ENCODE data around the gene CCDC32.

The CCDC32 gene

DNA sequence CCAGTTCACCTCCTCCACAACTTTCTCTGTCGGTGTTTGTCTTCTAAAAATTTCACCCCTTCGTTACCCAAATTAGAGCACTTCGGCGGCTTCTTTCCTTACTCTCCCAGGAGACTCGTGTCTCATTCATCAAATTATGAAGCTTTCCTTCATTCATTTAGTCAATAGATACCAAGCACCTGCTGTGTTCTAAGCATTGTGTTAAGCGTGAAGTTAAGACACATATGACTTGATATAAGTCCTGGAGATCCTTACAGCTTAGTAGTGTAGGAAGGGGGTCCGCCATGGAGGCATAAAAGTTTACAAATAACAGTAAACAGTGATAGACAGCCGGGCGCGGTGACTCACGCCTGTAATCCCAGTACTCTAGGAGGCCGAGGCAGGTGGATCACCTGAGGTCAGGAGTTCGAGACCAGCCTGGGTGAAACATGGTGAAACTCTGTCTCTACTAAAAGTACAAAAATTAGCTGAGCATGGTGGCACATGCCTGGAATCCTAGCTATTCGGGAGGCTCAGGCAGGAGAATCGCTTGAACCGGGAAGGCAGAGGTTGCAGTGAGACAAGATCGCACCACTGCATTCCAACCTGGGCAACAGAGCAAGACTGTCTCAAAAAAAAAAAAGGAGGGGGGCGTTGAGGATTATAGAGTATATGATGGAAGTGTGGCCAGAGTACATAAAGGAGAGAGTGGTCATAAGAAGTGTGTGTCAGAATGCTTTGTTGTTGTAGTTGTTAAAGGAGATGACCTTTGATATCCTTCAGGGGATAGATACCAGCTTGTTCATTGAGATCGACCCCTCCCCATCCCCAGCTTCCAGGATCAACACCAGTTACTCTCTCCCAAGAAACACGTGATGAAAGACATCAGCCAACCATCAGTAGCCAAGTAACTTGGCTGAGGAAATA lies 744 bp upstream of the CCDC32 start:
- DNase-seq: no peak

DNA sequence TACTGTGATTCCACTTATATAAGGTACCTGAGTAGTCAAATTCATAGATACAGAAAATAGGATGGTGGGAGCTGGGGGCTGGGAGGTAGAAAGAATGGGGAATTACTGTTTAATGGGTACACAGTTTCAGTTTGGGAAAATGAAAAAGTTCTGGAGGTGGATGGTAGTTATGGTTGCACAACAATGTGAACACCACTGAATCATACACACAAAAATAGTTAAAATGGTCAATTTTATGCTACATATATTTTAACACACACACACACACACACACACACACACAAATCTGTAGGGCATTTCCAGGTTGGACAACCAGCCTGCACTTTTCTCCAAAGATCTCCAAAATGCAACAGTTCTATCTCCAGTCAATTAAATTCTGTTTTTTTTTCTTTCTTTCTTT lies 1.4 kb downstream of the CCDC32 start:
- no peak for DNase-seq

DNA sequence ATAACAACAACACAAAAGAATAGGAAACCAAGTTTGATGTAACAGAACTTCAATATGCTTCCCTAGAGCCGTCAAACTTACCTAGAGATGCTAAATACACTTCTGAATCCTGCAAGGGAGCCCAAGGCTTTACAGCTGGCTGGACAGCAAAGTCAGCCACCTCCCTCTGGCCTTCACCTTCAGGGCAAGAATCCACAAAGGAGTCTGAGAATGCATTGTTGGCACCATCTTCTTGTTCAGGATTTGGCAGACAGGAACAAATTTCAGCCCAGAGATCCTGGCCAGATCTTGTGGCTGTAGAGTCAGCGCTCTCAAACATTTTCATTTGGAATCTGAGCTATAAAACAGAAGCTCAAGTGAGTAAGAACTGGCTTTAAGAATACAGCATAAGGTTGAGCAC lies 2.2 kb downstream of the CCDC32 start:
- DNase-seq: no peak

DNA sequence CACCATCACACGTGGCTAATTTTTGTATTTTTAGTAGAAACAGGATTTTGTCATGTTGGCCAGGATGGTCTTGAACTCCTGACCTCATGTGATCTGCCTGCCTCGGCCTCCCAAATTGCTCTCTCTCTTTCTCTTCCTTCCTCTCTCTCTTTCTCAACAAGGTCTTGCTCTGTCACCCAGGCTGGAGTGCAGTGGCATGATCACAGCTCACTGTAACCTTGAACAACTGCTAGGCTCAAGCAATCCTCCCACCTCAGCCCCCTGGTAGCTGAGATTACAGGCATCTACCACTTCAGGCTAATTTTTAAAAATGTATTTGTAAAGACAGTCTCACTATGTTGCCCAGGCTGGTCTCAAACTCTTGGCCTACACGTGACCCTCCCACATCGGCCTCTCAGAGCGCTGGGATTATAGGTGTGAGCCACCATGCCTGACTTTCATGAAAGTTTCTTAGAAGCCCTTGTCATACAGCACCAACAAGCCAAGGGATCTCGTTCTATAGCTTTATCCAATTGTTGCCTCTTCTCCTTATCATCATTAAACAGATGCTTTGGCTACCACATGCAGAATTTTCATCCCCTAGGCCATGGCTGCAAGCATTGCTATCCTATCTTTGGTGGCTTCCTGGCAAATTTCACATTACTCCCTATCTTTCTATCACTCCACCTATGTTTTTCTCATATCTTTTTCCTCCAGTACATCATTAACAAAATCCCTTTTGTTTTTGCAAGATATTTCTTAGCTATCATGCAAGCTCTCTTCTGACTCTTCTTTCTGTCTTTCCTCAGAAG lies 5.7 kb downstream of the CCDC32 start:
- peak; percentile 97 for DNase-seq

DNA sequence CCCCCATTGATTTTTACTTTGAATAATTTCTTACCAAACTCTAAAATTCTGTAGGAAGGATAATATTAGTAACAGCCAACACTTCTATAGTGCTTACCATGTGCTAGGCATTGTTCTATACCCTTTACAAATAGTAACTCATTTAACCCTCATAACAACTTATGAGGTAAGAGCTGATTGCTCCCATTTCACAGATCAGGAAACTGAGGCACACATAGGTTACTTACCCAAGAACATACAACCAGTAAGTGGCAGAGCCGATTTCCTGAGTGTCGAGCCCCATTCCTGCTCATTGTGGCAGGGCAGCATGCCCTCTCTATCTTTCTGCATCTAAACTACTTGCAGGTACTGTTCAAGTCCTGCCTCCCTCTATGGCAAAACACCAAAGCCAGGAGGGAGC lies 9.0 kb downstream of the CCDC32 start:
- DNase-seq: no peak

DNA sequence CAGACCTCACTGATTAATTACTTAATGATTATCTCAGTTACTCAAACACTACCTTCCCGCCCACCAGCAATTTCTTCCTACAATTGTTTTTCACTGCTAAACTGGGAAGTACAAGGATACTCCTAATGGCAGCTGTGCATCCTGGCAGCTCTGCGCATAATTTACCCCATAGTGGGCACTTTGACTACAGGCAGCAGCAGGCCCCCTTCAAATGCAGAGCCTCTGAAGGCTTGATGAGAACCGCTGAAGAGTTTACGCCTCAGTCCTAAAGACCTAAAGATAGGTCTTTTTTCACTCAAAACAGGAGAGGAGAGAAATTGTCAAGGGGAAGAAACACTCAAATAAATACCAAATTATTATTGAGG lies 10.7 kb downstream of the CCDC32 start:
- DNase-seq: no peak

DNA sequence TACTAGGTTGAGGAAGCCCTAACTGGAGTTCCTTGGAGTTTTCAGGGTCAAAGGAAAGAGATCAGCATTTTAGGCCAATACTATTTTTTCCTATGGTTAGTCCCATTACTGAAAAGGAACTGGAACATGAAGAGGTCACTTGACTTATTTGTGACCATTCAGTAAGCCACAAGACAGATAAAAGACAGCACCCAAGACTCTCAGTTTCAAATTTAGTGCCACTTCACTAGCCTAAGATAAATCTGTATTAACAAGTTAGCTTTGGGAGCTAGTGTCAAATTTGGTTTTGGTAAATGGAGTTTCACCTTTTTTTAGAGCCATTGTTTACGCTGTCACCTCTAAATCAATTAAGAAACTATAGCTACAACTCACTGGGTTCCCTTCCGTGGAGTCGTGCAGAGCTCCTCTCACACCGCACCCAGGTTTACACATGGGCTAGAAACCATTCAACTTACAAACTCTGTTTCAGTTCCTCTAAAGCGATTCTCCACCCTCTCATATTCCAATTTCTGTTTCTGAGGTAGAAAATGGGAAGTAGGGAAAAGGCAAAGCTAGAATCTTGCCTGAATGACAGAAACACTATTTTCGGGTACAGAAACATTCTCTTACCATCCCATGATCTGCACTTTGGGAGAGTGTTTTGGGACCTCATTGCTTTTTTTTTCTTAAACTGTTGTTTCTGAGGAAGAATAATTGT lies 14.4 kb downstream of the CCDC32 start:
- no peak for DNase-seq

DNA sequence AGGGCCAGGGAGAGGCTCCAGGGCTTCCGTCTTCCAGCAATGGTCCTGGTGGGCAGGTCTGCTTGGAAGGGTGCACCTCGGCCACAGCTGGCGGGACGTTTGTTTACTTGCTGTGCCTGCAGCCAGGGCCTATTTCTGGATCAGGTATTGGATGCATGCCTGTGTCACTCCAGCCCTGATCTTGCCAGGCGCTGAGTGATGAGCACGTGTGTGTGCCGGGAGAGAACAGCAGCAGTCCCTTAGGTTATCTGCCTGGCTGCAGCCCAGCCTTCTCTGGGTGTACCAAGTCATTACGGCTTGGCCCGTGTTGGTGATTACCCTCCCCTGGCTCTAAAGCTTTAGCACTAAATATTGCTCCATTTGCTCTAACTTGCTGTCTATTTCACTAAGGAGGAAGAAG lies 14.9 kb downstream of the CCDC32 start:
- no peak for DNase-seq

DNA sequence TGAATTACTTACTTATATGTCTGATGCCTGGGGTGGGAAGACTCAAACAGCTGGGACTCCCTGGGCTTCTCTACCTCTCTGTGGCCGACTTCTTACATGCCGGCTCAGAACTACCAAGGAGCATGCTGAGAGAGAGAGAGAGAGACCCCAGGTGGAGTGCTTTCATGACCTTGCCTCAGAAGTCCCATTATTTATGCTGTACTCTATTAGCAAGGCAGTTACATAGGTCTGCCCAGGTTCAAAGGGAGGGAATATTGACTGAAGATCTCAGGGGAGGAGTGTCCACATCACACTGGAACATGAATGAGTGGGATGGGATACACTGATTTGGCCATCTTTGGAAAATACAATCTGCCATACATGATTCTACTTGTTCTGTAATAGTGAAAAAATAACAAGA lies 16.2 kb downstream of the CCDC32 start:
- no peak for DNase-seq

DNA sequence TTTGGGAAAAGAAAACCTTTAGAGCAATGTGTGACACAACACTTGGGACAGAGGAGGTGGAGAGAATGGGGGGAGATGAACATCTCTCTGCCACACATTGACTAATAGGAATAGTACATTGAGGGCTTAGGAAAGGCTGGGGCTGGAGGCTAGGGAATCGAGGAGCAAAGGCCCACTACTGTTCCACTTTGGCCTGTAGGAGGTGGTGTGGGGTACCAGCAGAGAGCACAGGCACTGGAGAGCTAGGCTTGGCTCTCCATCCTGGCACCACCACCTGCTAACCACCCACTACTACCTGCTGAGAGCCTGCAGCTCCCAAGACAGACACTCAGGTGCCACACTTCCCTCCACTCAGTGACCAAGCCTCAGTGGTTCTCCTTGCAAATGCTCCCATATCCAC lies 19.4 kb downstream of the CCDC32 start:
- DNase-seq: no peak

DNA sequence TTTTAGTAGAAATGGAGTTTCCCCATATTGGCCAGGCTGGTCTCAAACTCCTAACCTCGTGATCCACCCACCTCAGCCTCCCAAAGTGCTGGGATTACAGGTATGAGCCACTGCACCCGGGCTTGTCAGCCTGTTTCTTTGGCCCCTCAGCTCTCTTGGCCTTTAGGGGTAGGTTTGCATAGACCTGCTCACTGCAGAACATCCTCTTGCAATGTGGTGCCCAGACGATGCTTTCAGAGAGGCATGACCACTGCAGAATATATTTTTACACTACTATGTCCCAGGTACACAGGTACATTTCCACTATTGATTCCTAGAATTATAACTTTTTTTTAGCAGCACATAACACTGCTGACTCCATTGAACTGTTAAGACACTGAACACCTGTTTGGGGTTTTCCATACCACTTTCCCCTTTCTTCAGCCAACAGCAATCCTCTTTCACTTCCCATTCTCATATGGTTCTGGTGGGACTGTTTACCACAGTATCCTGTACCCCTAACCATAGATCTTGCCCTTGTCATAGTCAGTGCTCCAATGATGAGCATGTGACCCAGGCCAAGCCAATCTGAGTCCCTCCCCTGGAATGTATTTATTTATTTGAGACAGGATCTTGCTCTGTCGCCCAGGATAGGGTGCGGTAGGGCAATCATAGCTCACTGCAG lies 21.1 kb downstream of the CCDC32 start:
- DNase-seq: no peak

DNA sequence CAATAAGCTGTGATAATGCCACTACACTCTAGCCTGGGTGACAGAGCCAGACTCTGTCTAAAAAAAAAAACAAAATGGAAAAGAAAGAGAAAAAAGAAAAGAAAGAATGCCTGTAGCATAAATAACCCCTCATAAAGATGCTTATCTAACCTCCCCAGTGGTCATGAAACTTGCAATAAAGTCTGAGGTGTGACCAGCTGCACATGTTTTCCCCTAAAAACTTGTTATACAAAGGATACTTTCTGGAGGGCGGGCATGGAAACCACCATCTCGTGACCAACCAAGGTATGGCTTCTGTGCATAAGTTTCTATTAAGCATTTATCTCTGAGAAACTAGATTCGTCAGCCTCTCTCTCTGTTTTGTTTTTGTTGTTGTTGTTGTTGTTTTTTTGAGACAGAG lies 21.8 kb downstream of the CCDC32 start:
- DNase-seq: no peak

DNA sequence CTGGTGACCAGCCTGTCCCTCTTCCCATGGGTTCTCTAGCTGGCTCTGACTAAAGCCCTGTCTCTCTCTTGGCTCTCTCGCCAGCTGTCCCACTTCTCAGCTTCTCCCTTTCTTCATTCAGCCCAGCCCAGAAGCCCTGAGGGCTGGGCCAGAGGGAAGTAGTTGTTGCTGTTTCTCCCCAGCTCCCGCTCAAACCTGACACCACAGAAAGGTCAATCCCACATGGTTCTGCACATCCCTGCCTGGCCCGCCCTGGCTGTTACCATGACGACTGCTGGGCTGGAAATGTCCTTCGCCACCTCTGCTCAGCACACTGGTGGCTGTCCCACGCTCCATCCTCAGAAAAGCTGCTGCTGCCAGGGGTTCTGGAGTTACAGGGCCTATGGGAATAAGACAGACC lies 25.9 kb downstream of the CCDC32 start:
- DNase-seq: no peak

DNA sequence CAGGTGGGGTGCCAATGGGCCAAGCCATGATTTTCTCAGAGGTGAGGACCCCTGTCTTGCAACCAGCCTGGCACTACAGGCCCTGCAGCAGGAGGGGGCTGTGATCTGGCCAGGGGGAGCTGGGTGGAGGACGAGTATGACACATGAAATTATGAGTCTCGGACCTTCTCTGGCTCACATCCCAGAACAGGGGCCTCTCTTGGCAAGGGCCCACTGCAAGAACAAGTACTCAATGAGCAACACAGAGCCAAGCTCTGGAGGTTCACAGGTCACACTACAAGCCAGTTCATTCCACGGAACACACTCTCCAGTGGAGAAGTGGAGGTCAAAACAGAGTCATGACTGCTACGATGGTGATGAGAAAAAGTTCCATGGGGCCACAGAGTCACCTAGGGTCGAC lies 28.3 kb downstream of the CCDC32 start:
- DNase-seq: no peak

DNA sequence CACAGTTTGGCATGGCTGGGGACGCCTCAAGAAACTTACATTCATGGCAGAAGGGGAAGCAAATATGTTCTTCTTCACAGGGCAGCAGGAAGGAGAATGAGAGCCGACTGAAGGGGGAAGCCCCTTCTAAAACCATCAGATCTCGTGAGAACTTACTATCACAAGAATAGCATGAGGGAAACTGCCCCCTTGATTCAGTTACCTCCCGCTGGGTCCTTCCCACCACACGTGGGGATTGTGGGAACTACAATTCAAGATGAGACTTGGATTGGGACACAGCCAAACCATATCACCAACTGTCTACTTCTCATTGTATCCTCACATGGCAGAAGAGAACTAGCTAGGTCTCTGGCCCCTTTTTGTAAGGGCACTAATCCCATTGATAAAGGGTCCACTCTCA lies 30.5 kb downstream of the CCDC32 start:
- no peak for DNase-seq

DNA sequence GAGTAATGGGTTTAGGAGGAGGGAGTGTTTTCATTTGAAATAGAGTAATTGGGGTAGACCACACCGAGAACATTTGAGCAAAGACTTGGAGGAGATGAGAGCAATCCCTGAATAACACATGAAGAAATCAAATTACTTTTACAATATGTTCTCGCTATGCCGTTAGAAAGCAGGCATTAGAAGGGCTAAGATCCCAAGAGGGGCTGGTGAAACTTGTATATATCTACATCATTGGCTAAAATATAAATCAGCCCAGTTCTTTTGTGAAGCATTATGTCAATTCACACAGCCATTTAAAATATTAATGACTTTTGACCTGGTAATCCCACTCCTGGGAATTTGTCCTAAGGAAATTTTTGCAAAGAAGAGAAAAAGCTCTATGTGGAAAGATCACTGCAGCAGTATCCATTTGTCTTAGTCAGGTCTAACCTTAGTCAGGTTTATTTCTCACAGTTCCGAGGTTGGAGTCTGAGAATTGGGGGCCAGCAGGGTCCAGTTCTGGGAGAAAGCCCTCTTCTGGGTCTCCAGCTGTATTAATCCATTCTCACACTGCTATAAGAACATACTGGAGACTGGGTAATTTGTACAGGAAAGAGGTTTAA lies 31.0 kb downstream of the CCDC32 start:
- DNase-seq: no peak

DNA sequence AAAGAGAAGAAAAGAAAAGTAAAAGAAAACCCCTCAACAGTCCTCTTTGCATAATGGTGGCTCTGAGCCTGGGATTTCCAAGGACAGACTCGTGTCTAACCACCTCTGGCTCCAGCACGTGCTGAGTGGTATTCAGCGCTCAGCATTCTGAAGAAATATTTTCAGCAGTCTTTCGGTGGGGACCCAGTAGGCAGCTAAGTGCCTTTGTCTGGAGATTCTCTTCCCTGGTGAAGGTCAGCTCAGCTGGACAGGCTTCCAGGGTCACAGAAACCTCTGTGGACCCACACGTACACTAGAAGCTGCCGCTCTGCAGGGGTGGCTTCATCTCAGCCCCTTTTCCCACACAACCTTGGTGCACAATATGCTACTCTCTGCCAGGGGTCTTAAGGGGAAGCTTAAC lies 36.0 kb downstream of the CCDC32 start:
- no peak for DNase-seq

DNA sequence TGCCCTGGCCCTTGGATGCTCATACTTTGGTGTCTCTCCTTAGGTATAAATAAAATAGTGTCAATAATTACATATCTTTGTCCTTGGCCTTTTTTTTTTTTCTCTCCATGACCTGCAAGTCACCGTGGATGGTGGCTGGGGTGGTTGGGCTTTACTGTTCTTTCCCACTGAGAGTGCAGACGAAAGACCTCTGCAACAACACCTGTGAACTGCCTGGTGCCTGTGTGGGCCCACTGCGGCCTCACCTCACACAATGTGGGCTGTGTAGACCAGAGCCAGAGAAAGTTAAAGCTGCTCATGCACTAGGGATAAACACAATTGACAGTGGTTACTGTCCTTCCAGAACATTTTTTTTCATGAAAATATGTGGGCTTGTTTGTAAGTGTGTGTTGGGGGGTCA lies 39.0 kb downstream of the CCDC32 start:
- no peak for DNase-seq

DNA sequence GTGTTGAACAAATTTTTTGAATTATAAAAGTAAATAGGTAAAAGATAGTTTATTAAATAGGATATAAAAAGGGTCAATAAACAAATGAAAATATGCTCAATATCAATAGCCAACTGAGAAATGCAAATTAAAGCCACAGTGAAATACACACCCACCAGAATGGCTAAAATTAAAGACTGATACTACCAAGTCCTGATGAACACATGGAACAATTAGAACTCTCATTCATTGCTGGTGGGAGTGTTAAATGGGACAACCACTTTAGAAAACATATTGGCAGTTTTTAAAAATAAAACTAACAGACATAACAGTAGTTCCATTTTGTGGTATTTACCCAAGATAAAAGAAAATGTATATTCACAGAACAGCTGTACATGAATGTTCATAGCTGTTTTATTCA lies 41.2 kb downstream of the CCDC32 start:
- no peak for DNase-seq

DNA sequence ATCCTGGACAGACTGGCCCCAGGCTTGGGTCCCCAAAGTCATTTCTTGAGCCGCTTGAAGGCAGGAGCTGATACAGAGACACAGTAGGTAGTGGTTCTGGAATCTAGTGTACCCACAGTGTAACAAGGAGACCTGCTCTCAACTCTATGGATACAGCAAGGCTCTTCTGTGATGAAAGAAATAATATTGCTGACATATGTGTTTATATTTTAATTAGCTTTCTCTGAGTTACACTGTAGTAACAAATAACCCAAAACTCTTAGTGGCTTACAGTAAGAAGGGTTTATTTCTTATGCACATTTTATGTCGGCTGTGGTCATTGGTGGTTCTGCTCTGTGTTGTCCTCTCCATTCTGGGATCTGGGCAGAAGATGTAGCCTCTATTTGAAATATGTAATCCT lies 48.5 kb downstream of the CCDC32 start:
- DNase-seq: no peak

DNA sequence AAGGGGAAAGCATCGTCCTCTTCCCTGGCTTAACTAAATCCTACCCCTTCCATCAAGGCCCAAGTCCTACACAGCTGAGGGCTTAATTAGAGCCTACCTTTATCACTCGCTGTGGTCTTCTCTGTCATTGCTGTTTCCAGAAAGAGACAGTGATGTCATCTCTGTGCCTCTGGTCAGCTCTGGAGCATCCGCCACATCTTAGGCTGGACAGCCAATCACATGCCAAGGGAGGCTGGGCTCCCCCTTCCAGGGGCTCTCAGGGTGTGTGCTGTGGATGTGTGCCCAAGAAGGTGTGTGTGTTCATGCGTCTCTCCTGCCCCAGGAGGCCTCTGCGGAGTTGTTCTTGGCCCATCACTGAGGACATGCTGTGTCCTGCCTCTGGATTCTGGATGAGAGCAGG lies 51.2 kb downstream of the CCDC32 start:
- no peak for DNase-seq

DNA sequence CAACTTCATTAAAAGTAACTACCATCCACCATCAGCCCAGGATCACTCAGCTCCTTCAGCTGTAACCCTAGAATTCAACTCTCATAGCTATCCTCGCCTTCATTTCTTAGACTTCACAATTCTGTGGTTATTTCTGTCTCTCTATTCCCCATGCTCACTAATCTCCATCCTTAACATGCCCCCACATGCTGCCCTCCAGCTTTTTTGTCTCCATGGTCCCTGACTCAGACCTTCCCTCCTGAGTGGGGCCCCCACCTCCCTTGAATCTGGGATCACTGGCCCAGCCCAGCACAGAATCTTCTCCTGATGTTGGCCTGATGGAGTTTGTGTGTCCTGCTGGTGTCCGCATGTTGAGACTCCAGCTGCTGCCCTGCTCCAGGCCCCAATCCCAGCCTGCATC lies 52.4 kb downstream of the CCDC32 start:
- DNase-seq: no peak

All from hematopoietic multipotent progenitor cell treated with erythropoietin and hydrocortisone succinate and interleukin-3 and kit ligand, for 6 days (in vitro differentiated cells).